ENCODE data around the gene FGF14.

GRCh38 chr13:102103469-102103868 is 298.4 kb downstream of the FGF14 start:
- TF ChIP-seq CTCF (IDR thresholded peaks at IDR 0.05; ENCODE audit: insufficient read depth, low read depth, low read length) = no peak
- TF ChIP-seq EZH2 (IDR thresholded peaks at IDR 0.05; ENCODE audit: insufficient read depth, low read length) = no peak

Data from astrocyte (in vitro differentiated cells and primary cell).